OCI-LY3 (cell line): ENCODE measurements around the gene SKOR1.

Experiments used
- H2AFZ ChIP-seq: fragments of 200-600, 300-600 bp; shearing (Covaris generic); 2 replicates; pipeline ENCODE4 v1.6.0; 2014; ENCODE audit warnings: antibody characterized with exemption, low read depth, low read length
- H3K27ac ChIP-seq: fragments of 200-600, 300-600 bp; sonication (generic); 2 replicates; pipeline ENCODE4 v1.5.1; 2014; ENCODE audit warnings: mild to moderate bottlenecking, low read length, moderate library complexity, mixed read lengths
- H3K27me3 ChIP-seq: fragments of 200-600, 300-600 bp; sonication (generic); 2 replicates; pipeline ENCODE4 v1.6.1; 2014; ENCODE audit warnings: low read depth, low read length, mixed read lengths
- H3K36me3 ChIP-seq: fragments of 200-600, 300-600 bp; sonication (generic); replicated peaks from 2 replicates; pipeline ENCODE3; 2014; ENCODE audit warnings: low read depth, low read length, mixed read lengths
- H3K4me1 ChIP-seq: fragments of 300-600, 200-600 bp; sonication (generic); 2 replicates; pipeline ENCODE4 v1.6.1; 2014; ENCODE audit warnings: low read length, mixed read lengths
- H3K4me2 ChIP-seq: fragments of 200-600, 300-600 bp; sonication (generic); 2 replicates; pipeline ENCODE4 v1.6.1; 2014; ENCODE audit warnings: low read length, mixed read lengths
- H3K4me3 ChIP-seq: fragments of 300-600, 200-600 bp; sonication (generic); 2 replicates; pipeline ENCODE4 v1.5.1; 2014; ENCODE audit warnings: antibody characterized with exemption, mild to moderate bottlenecking, low read length, moderate library complexity
- H3K79me2 ChIP-seq: fragments of 300-600, 200-600 bp; shearing (Covaris generic); 2 replicates; pipeline ENCODE4 v1.6.1; 2014; ENCODE audit warnings: mild to moderate bottlenecking, low read length, mixed read lengths
- H3K9ac ChIP-seq: fragments of 300-600, 200-600 bp; shearing (Covaris generic); 2 replicates; pipeline ENCODE4 v1.6.0; 2014; ENCODE audit warnings: mild to moderate bottlenecking, low read length, moderate library complexity
- H3K9me3 ChIP-seq: fragments of 200-600, 300-600 bp; shearing (Covaris generic); 2 replicates; pipeline ENCODE4 v1.6.1; 2014; ENCODE audit warnings: low read length, mixed read lengths; ENCODE audit not compliant: insufficient read depth
- H4K20me1 ChIP-seq: fragments of 200-600, 300-600 bp; sonication (generic); 2 replicates; pipeline ENCODE4 v1.6.1; 2016; ENCODE audit warnings: low read length, mixed read lengths; ENCODE audit not compliant: insufficient read depth
- EZH2phosphoT487 ChIP-seq: fragments of 200-600 bp; shearing (Covaris generic); IDR thresholded peaks from 2 replicates; pipeline ENCODE4 v1.6.1; 2018; ENCODE audit warnings: antibody characterized with exemption, mixed run types, low read depth
- TF ChIP-seq, protein P1 (sequence below): fragments of 200-600, 300-600 bp; sonication (generic); IDR thresholded peaks from 2 replicates; pipeline ENCODE4 v1.5.1; 2014; ENCODE audit warnings: antibody characterized with exemption, low read length, low read depth

SKOR1 gene

DNA sequence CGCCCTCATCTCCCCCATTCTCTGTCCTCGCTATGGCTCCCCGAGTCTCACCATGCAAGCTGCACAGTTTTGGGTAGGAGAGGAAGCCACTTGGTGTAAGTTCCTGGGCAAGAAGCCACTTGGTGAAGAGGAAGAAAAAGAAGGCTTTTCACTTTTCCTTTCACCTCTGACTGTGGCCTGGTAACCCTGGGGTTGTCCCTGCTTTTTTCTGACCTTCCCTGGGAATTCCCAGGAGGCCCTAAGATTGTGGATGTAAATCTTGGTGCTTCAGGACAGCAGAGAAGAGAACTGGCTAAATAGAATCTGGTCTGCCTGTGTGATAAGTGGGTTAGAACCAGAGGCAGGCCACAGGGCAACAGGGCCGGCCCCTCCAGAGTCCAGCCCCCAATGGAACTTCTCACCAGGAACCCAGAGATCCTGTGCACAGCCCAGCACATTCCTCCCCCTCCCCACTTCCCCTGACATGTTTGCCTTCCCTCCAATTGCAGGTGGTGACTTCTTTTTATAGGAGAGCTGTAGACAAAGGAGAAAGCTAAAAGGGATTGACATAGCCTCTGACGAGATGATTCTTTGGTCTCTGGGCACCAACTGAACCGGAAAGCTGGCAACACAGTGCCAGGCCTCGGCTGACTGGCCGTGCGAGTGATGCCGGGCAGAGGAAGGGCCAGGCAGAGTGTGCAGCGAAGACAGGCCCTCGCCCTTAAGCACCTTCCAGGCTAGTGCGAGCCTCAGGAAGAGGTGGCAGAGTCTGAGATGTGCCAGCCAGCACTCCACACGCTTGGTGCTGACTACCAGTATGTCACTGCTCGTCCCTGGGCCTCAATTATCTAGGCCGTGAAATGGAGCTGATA is 19.4 kb upstream of the SKOR1 start:
- no peaks in the 10 kb centered on the region; the same call in 1 of the 2 replicates for H3K4me1 ChIP-seq
- H3K27ac ChIP-seq: no peak overlapping the region
- TF ChIP-seq EZH2phosphoT487: no peak
- TF ChIP-seq, protein P1, sequence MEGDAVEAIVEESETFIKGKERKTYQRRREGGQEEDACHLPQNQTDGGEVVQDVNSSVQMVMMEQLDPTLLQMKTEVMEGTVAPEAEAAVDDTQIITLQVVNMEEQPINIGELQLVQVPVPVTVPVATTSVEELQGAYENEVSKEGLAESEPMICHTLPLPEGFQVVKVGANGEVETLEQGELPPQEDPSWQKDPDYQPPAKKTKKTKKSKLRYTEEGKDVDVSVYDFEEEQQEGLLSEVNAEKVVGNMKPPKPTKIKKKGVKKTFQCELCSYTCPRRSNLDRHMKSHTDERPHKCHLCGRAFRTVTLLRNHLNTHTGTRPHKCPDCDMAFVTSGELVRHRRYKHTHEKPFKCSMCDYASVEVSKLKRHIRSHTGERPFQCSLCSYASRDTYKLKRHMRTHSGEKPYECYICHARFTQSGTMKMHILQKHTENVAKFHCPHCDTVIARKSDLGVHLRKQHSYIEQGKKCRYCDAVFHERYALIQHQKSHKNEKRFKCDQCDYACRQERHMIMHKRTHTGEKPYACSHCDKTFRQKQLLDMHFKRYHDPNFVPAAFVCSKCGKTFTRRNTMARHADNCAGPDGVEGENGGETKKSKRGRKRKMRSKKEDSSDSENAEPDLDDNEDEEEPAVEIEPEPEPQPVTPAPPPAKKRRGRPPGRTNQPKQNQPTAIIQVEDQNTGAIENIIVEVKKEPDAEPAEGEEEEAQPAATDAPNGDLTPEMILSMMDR: no peak
- H3K9me3 ChIP-seq: no peaks in the 10 kb centered on the region
- H3K4me3 ChIP-seq: no peak overlapping the region
- H3K36me3 ChIP-seq: no peaks in the 10 kb centered on the region
- no peak overlapping the region for H3K9ac ChIP-seq
- H2AFZ ChIP-seq: no peak overlapping the region
- no peak overlapping the region for H3K4me2 ChIP-seq
- H4K20me1 ChIP-seq: no peaks in the 10 kb centered on the region
- no peaks in the 10 kb centered on the region for H3K27me3 ChIP-seq
- H3K79me2 ChIP-seq: no peaks in the 10 kb centered on the region

GRCh38 chr15:67806536-67806935 is 18.8 kb upstream of the SKOR1 start:
- Histone ChIP-seq H3K36me3 (no peaks in the 10 kb centered on the region), H3K79me2 (no peaks in the 10 kb centered on the region), H3K27ac (no peak overlapping the region), H4K20me1 (no peaks in the 10 kb centered on the region), H3K4me3 (no peak overlapping the region), H3K9me3 (no peaks in the 10 kb centered on the region), H3K27me3 (no peaks in the 10 kb centered on the region), H3K4me1 (no peaks in the 10 kb centered on the region; the same call in 1 of the 2 replicates), H3K9ac (no peak overlapping the region), H3K4me2 (no peak overlapping the region), H2AFZ (no peak overlapping the region)
- no peak for TF ChIP-seq EZH2phosphoT487
- TF ChIP-seq, protein P1: no peak

- Histone ChIP-seq H4K20me1 (no peaks in the 10 kb centered on the region), H3K27me3 (no peaks in the 10 kb centered on the region), H3K4me2 (no peak overlapping the region), H3K9me3 (no peaks in the 10 kb centered on the region), H3K4me1 (no peaks in the 10 kb centered on the region; the same call in 1 of the 2 replicates), H3K27ac (no peak overlapping the region), H3K36me3 (no peaks in the 10 kb centered on the region), H3K4me3 (no peak overlapping the region), H3K9ac (no peak overlapping the region), H3K79me2 (no peaks in the 10 kb centered on the region), H2AFZ (no peak overlapping the region)
- TF ChIP-seq EZH2phosphoT487: no peak
- TF ChIP-seq, protein P1: no peak
Measured at GRCh38 chr15:67807141-67807540, 18.2 kb upstream of the SKOR1 start.

GRCh38 chr15:67807836-67808235 is 17.5 kb upstream of the SKOR1 start:
- H3K4me2 ChIP-seq: no peak overlapping the region
- H4K20me1 ChIP-seq: no peaks in the 10 kb centered on the region
- H3K9ac ChIP-seq: no peak overlapping the region
- no peaks in the 10 kb centered on the region for H3K79me2 ChIP-seq
- no peak overlapping the region for H3K27ac ChIP-seq
- TF ChIP-seq EZH2phosphoT487: no peak
- TF ChIP-seq, protein P1: no peak
- H3K4me1 ChIP-seq: no peaks in the 10 kb centered on the region; the same call in 1 of the 2 replicates
- no peaks in the 10 kb centered on the region for H3K36me3 ChIP-seq
- no peaks in the 10 kb centered on the region for H3K9me3 ChIP-seq
- no peaks in the 10 kb centered on the region for H3K27me3 ChIP-seq
- H3K4me3 ChIP-seq: no peak overlapping the region
- H2AFZ ChIP-seq: no peak overlapping the region
